Muscle layer of duodenum (tissue), 2 donors: ENCODE data around the gene JCHAIN.

Experiments used
- H3K27ac ChIP-seq: one replicate; pipeline ENCODE4 v1.7.0; 2013; ENCODE audit warnings: mild to moderate bottlenecking, low read length
- H3K27me3 ChIP-seq: one replicate; pipeline ENCODE4 v1.7.0; 2013; ENCODE audit warnings: low read depth, mild to moderate bottlenecking, control low read depth, low read length
- H3K36me3 ChIP-seq, 2 donors: one replicate each; pipeline ENCODE4 v1.7.0; 2013; ENCODE audit warnings: low read length in 2 of 2, control low read depth in 1 of 2, mild to moderate bottlenecking in 1 of 2; ENCODE audit not compliant: insufficient read depth in 2 of 2, control insufficient read depth in 1 of 2
- H3K4me1 ChIP-seq, 2 donors: one replicate each; pipeline ENCODE4 v1.7.0; 2013; ENCODE audit warnings: low read length in 2 of 2, mild to moderate bottlenecking in 2 of 2, control low read depth in 1 of 2, moderate library complexity in 1 of 2; ENCODE audit not compliant: insufficient read depth in 2 of 2, control insufficient read depth in 1 of 2
- H3K4me3 ChIP-seq, 2 donors: one replicate each; pipeline ENCODE4 v1.7.0; 2013; ENCODE audit warnings: low read length in 2 of 2, low read depth in 1 of 2, mild to moderate bottlenecking in 1 of 2
- H3K9me3 ChIP-seq, 2 donors: one replicate each; pipeline ENCODE4 v1.7.0; 2013; ENCODE audit warnings: low read length in 2 of 2, control low read depth in 1 of 2, mild to moderate bottlenecking in 1 of 2; ENCODE audit not compliant: control insufficient read depth in 1 of 2
- donor health status: healthy.

JCHAIN gene

GRCh38 chr4:70632028-70632427, 34.3 kb downstream of the JCHAIN start:
- no peaks in the 10 kb centered on the region for H3K36me3 ChIP-seq
- H3K9me3 ChIP-seq, result no peaks in the 10 kb centered on the region
- no peaks in the 10 kb centered on the region for H3K4me1 ChIP-seq
- H3K27ac ChIP-seq, result no peak overlapping the region
- H3K4me3 ChIP-seq, result no peak overlapping the region
- no peaks in the 10 kb centered on the region for H3K27me3 ChIP-seq

GRCh38 chr4:70630162-70630561, 36.1 kb downstream of the JCHAIN start:
- H3K4me3 ChIP-seq, result no peak overlapping the region
- H3K27me3 ChIP-seq, result no peaks in the 10 kb centered on the region
- no peaks in the 10 kb centered on the region for H3K36me3 ChIP-seq
- H3K27ac ChIP-seq, result no peak overlapping the region
- no peaks in the 10 kb centered on the region for H3K9me3 ChIP-seq
- no peaks in the 10 kb centered on the region for H3K4me1 ChIP-seq

GRCh38 chr4:70629469-70630090, 36.7 kb downstream of the JCHAIN start:
- no peaks in the 10 kb centered on the region for H3K9me3 ChIP-seq

GRCh38 chr4:70628444-70628843, 37.9 kb downstream of the JCHAIN start, which contains the start of gene ENAM:
TSS of gene ENAM (plus strand) at chr4:70628744. CDS start at chr4:70629501, 757 bp downstream.
- Histone ChIP-seq H3K36me3 (no peaks in the 10 kb centered on the region), H3K27me3 (no peaks in the 10 kb centered on the region), H3K4me1 (no peaks in the 10 kb centered on the region), H3K27ac (no peak within 1 kb of the TSS), H3K9me3 (no peaks in the 10 kb centered on the region), H3K4me3 (no peak within 1 kb of the TSS)

More at GRCh38 chr4:70629469-70630090, 36.7 kb downstream of the JCHAIN start:
- H3K36me3 ChIP-seq, result no peaks in the 10 kb centered on the region
- no peaks in the 10 kb centered on the region for H3K27me3 ChIP-seq
- no peaks in the 10 kb centered on the region for H3K4me1 ChIP-seq
- no peak overlapping the region for H3K27ac ChIP-seq
- H3K4me3 ChIP-seq, result no peak overlapping the region

GRCh38 chr4:70627620-70628019, 38.7 kb downstream of the JCHAIN start:
- Histone ChIP-seq H3K4me3 (no peak overlapping the region), H3K9me3 (no peaks in the 10 kb centered on the region), H3K36me3 (no peaks in the 10 kb centered on the region), H3K27me3 (no peaks in the 10 kb centered on the region), H3K4me1 (no peaks in the 10 kb centered on the region), H3K27ac (no peak overlapping the region)

- Histone ChIP-seq H3K36me3 (no peaks in the 10 kb centered on the region), H3K27me3 (no peaks in the 10 kb centered on the region), H3K27ac (no peak overlapping the region), H3K4me3 (no peak overlapping the region), H3K9me3 (no peaks in the 10 kb centered on the region), H3K4me1 (no peaks in the 10 kb centered on the region)
Measured at GRCh38 chr4:70624226-70624793, 42.0 kb downstream of the JCHAIN start.

- Histone ChIP-seq H3K27ac (no peak overlapping the region), H3K27me3 (no peaks in the 10 kb centered on the region), H3K4me1 (no peaks in the 10 kb centered on the region), H3K36me3 (no peaks in the 10 kb centered on the region), H3K4me3 (no peak overlapping the region), H3K9me3 (no peaks in the 10 kb centered on the region)
Measured at GRCh38 chr4:70623323-70623722, 43.0 kb downstream of the JCHAIN start.

GRCh38 chr4:70619778-70620177, 46.5 kb downstream of the JCHAIN start:
- Histone ChIP-seq H3K27me3 (no peaks in the 10 kb centered on the region), H3K4me1 (no peaks in the 10 kb centered on the region), H3K27ac (no peak overlapping the region), H3K36me3 (no peaks in the 10 kb centered on the region), H3K4me3 (no peak overlapping the region), H3K9me3 (no peaks in the 10 kb centered on the region)

GRCh38 chr4:70619288-70619687, 47.0 kb downstream of the JCHAIN start:
- no peaks in the 10 kb centered on the region for H3K36me3 ChIP-seq
- no peak overlapping the region for H3K4me3 ChIP-seq
- H3K27ac ChIP-seq, result no peak overlapping the region
- no peaks in the 10 kb centered on the region for H3K27me3 ChIP-seq
- H3K9me3 ChIP-seq, result no peaks in the 10 kb centered on the region
- no peaks in the 10 kb centered on the region for H3K4me1 ChIP-seq

- H3K4me3 ChIP-seq, result peak overlapping the region in 1 of 2 donors; percentile 43
- no peaks in the 10 kb centered on the region for H3K4me1 ChIP-seq
- no peaks in the 10 kb centered on the region for H3K9me3 ChIP-seq
- no peaks in the 10 kb centered on the region for H3K36me3 ChIP-seq
- no peaks in the 10 kb centered on the region for H3K27me3 ChIP-seq
- H3K27ac ChIP-seq, result no peak overlapping the region
Measured at GRCh38 chr4:70614184-70614555, 52.1 kb downstream of the JCHAIN start.

GRCh38 chr4:70613306-70614183, 52.8 kb downstream of the JCHAIN start:
- Histone ChIP-seq H3K36me3 (no peaks in the 10 kb centered on the region), H3K27ac (no peak overlapping the region), H3K4me1 (no peaks in the 10 kb centered on the region), H3K27me3 (no peaks in the 10 kb centered on the region), H3K4me3 (peak overlapping the region in 1 of 2 donors; percentile 43), H3K9me3 (no peaks in the 10 kb centered on the region)
